Caco-2 (cell line): ENCODE data around the gene RPL11. TPM values are rescaled to one million over a fixed set of nuclear protein-coding genes. Genes with fewer than 3 reads are reported as not detected.

ENCODE experiments used
- BruUV-seq: library from RNA; stranded (reverse); fragments of 400-500 nt; replicated peaks from 2 replicates; lab custom pipeline; 2021; lab: Mats Ljungman, UMichigan
- CTCF ChIA-PET: fragments of 300-600 bp; sonication (Branson Sonifier 250); formaldehyde crosslinking; loops from one replicate; lab custom pipeline; 2022; ENCODE audit warnings: antibody characterized with exemption; lab: Charles Lee
- POLR2A ChIA-PET: fragments of 300-600 bp; sonication (Branson Sonifier 250); formaldehyde crosslinking; loops from one replicate; lab custom pipeline; 2022; ENCODE audit warnings: antibody characterized with exemption; lab: Charles Lee
- DNase-seq, 2 experiments: peaks; one replicate each; pipeline versions ENCODE4 v3.0.0 to v3.0.0-alpha.2; 2020 to 2022
- H3K27me3 ChIP-seq: replicated peaks from 2 replicates; pipeline ENCODE4 v1.6.0; 2011; ENCODE audit warnings: low read length; ENCODE audit not compliant: control insufficient read depth, insufficient read depth
- H3K36me3 ChIP-seq: 2 replicates; pipeline ENCODE4 v1.5.1; 2011; ENCODE audit warnings: low read length; ENCODE audit not compliant: control insufficient read depth, insufficient read depth
- H3K4me1 ChIP-seq: fragments of 250-450 bp; sonication (Bioruptor Pico); 2 replicates; pipeline ENCODE4 v1.5.1; 2020; ENCODE audit warnings: mild to moderate bottlenecking
- H3K4me3 ChIP-seq: 2 replicates; pipeline ENCODE4 v1.5.1; 2011; ENCODE audit warnings: low read depth, mild to moderate bottlenecking, control low read depth, low read length
- H3K9me3 ChIP-seq: fragments of 250-450 bp; sonication (Bioruptor Pico); 2 replicates; pipeline ENCODE4 v1.5.1; 2020; ENCODE audit warnings: mild to moderate bottlenecking, moderate library complexity
- H3K27ac Mint-ChIP-seq: one replicate; pipeline ENCODE4 v1.8.0; 2022; ENCODE audit warnings: mixed read lengths; ENCODE audit not compliant: unreplicated experiment
- H3K27me3 Mint-ChIP-seq: one replicate; pipeline ENCODE4 v1.8.0; 2022; ENCODE audit warnings: mixed read lengths; ENCODE audit not compliant: insufficient read depth, unreplicated experiment
- H3K36me3 Mint-ChIP-seq: one replicate; pipeline ENCODE4 v1.8.0; 2022; ENCODE audit warnings: mild to moderate bottlenecking, mixed read lengths; ENCODE audit not compliant: insufficient read depth, unreplicated experiment
- H3K4me1 Mint-ChIP-seq: one replicate; pipeline ENCODE4 v1.8.0; 2022; ENCODE audit warnings: low read depth, mixed read lengths; ENCODE audit not compliant: unreplicated experiment
- H3K4me3 Mint-ChIP-seq: one replicate; pipeline ENCODE4 v1.8.0; 2022; ENCODE audit warnings: mild to moderate bottlenecking, moderate library complexity, mixed read lengths; ENCODE audit not compliant: unreplicated experiment
- H3K9me3 Mint-ChIP-seq: one replicate; pipeline ENCODE4 v1.8.0; 2022; ENCODE audit warnings: mixed read lengths; ENCODE audit not compliant: unreplicated experiment
- intact Hi-C: fragments of 100-400 bp; cut with micrococcal nuclease; formaldehyde crosslinking; loops from one replicate; pipeline ENCODE4 v1.10.0; 2022; ENCODE audit not compliant: unreplicated experiment
- total RNA-seq: library from RNA; stranded (reverse); gene quantifications from 2 replicates; pipeline ENCODE4 v1.2.3, GENCODE V29; 2022
- TF ChIP-seq, protein P1 (sequence below), 2 experiments: fragments of 200-600 bp in 1 of 2; IDR thresholded peaks; 1 replicate in 1 of 2; 2 replicates in 1 of 2; pipeline versions ENCODE4 v1.5.1 to v1.8.0; 2011 to 2022; ENCODE audit warnings: antibody characterized with exemption in 1 of 2, control low read depth in 1 of 2, inconsistent platforms in 1 of 2, low read depth in 1 of 2, low read length in 1 of 2, mild to moderate bottlenecking in 1 of 2, moderate library complexity in 1 of 2; ENCODE audit not compliant: insufficient read depth in 1 of 2, severe bottlenecking in 1 of 2, unreplicated experiment in 1 of 2

Gene RPL11
- total RNA-seq, 1 experiment from 2014 or later = 1,040 TPM

DNA sequence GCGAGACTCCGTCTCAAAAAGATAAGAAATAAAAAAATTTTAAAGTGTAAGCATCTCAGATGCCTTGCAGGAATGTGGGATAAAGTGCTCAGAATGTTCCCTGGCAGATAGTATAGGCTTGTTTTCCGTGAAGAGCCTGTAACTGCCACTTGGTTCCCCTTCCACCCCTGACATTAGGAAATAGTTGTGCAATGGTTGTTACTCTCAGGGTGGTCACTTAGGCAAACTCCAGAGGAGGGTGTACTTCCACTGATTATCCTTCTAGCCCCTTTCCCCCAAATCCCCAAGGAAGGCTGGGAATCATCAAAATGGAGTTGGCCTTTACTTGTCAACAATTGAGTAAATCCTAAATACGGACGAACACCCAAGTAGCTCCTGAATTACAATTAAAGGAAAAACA, 10.4 kb downstream of the RPL11 start:
- no peaks in the 10 kb centered on the region for H3K9me3 Mint-ChIP-seq
- Histone ChIP-seq H3K36me3 (no peaks in the 10 kb centered on the region), H3K4me3 (no peak overlapping the region), H3K9me3 (no peaks in the 10 kb centered on the region), H3K4me1 (peaks cover 17% of the 10 kb centered on the region), H3K27me3 (no peaks in the 10 kb centered on the region)
- peaks cover 7% of the 10 kb centered on the region for H3K4me1 Mint-ChIP-seq
- H3K27ac Mint-ChIP-seq = no peak overlapping the region
- H3K4me3 Mint-ChIP-seq = no peak overlapping the region
- ChIA-PET POLR2A (interaction anchor here (1.2 kb wide), 1 partner anchor 11 kb away, joined by 3 read pairs; the partner anchor contains the start of gene RPL11), CTCF (no interaction called here)
- no peaks in the 10 kb centered on the region for H3K27me3 Mint-ChIP-seq
- intact Hi-C loops = no loop called here
- DNase-seq = no peak
- peaks cover 61% of the 10 kb centered on the region for H3K36me3 Mint-ChIP-seq
- no TSS peak for BruUV-seq
- TF ChIP-seq, protein P1, sequence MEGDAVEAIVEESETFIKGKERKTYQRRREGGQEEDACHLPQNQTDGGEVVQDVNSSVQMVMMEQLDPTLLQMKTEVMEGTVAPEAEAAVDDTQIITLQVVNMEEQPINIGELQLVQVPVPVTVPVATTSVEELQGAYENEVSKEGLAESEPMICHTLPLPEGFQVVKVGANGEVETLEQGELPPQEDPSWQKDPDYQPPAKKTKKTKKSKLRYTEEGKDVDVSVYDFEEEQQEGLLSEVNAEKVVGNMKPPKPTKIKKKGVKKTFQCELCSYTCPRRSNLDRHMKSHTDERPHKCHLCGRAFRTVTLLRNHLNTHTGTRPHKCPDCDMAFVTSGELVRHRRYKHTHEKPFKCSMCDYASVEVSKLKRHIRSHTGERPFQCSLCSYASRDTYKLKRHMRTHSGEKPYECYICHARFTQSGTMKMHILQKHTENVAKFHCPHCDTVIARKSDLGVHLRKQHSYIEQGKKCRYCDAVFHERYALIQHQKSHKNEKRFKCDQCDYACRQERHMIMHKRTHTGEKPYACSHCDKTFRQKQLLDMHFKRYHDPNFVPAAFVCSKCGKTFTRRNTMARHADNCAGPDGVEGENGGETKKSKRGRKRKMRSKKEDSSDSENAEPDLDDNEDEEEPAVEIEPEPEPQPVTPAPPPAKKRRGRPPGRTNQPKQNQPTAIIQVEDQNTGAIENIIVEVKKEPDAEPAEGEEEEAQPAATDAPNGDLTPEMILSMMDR (IDR thresholded peaks at IDR 0.05; ENCODE audit: insufficient read depth in 1 of 2, low read depth in 1 of 2, low read length in 1 of 2, severe bottlenecking in 1 of 2, unreplicated experiment in 1 of 2) = no peak

DNA sequence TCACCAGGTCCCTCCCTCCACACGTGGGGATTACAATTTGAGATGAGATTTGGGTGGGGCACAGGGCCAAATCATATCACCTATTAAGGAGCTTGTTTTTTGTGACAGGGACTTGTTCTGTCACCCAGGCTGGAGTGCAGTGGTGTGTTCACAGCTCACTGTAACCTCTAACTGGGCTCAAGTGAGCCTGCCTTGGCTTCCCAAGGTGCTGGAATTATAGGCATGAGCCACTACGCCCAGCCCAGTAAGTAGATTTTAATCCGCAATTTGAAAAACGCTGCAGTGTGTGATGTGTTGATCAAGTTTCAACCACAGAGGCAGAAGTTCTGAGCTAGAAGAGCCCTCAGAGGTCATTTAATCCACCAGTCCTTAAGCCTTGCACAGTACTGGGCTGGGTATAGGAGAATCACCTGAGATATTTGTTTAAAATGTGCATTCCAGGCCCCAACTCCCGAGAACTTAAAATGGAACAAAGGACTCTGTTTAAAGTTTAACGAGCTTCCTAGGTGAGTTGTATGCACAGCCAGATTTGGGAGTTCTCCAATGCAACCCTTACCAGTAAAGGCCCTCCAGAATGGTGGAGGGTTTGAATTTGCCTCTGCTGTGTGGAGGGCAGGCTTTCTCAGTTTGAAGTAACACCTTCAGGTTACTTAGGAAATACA, 13.4 kb downstream of the RPL11 start:
- peaks cover 17% of the 10 kb centered on the region for H3K4me1 ChIP-seq
- no peak overlapping the region for H3K4me3 ChIP-seq
- Mint-ChIP-seq H3K27ac (peak overlapping the region; percentile 79), H3K4me1 (peaks cover 7% of the 10 kb centered on the region), H3K27me3 (no peaks in the 10 kb centered on the region), H3K4me3 (peak overlapping the region; percentile 33), H3K9me3 (no peaks in the 10 kb centered on the region), H3K36me3 (peaks cover 31% of the 10 kb centered on the region)
- CTCF ChIA-PET = interaction anchor here (0.6 to 1.4 kb wide), 3 partner anchors 13 to 189 kb away, joined by 3 to 6 read pairs (median 3); partner anchors contain the start of gene RPL11
- peak in 1 of 2 experiments; percentile 49 for DNase-seq
- POLR2A ChIA-PET = interaction anchor here (1.2 to 1.4 kb wide), 2 partner anchors 14 to 22 kb away, joined by 6 to 11 read pairs; partner anchors contain the start of gene RPL11
- intact Hi-C loops = loop anchor here (5.0 kb wide), 1 partner anchor 42 kb away; no protein-coding TSS in a partner anchor
- TF ChIP-seq, protein P1 (IDR thresholded peaks at IDR 0.05; ENCODE audit: insufficient read depth in 1 of 2, low read depth in 1 of 2, low read length in 1 of 2, severe bottlenecking in 1 of 2, unreplicated experiment in 1 of 2) = no peak
- H3K27me3 ChIP-seq = no peaks in the 10 kb centered on the region
- BruUV-seq = no TSS peak
- no peaks in the 10 kb centered on the region for H3K36me3 ChIP-seq
- H3K9me3 ChIP-seq = no peaks in the 10 kb centered on the region

DNA sequence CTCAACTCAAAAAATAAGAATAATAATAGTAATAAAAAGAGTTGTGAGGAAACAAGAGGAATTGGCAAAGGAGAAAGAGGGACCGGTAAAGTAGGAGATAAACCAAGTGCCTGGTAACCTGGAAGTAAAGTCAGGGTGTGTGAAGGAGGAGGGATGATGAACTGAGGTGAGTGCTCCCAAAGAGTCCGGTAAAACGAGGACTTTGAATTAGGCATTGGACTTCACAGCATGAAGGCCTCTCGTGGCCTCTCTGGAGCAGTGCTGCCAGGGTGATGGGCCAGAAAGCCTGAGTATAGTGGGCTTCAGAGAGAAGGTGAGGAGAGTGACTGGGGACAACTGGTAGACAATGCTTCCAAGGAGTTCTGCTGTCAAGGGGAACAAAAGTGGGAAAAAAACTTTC, 17.6 kb downstream of the RPL11 start:
- ChIA-PET CTCF (no interaction called here), POLR2A (no interaction called here)
- no peak for DNase-seq
- H3K27me3 Mint-ChIP-seq = no peaks in the 10 kb centered on the region
- no peaks in the 10 kb centered on the region for H3K36me3 ChIP-seq
- TF ChIP-seq, protein P1 (IDR thresholded peaks at IDR 0.05; ENCODE audit: insufficient read depth in 1 of 2, low read depth in 1 of 2, low read length in 1 of 2, severe bottlenecking in 1 of 2, unreplicated experiment in 1 of 2) = no peak
- no TSS peak for BruUV-seq
- no peaks in the 10 kb centered on the region for H3K9me3 ChIP-seq
- intact Hi-C loops = loop anchor here (5.0 kb wide), 1 partner anchor 38 kb away; no protein-coding TSS in a partner anchor
- H3K4me3 ChIP-seq = no peak overlapping the region
- no peaks in the 10 kb centered on the region for H3K36me3 Mint-ChIP-seq
- peaks cover 14% of the 10 kb centered on the region for H3K4me1 ChIP-seq
- no peak overlapping the region for H3K27ac Mint-ChIP-seq
- peaks cover 6% of the 10 kb centered on the region for H3K4me1 Mint-ChIP-seq
- H3K27me3 ChIP-seq = no peaks in the 10 kb centered on the region
- H3K9me3 Mint-ChIP-seq = no peaks in the 10 kb centered on the region
- no peak overlapping the region for H3K4me3 Mint-ChIP-seq
